Pancreas (tissue), 10 donors: ENCODE results near the gene SLC12A9. TPM values are rescaled to one million over a fixed set of nuclear protein-coding genes. Genes with fewer than 3 reads are reported as not detected.
A peak's percentile ranks its signal among the peaks of the same experiment; 100 is the strongest.

Experiments
- ATAC-seq, 4 donors: fragments of 200-7000 bp; cut with Tn5 transposase; one replicate each; pipeline versions ENCODE4 v1.8.0 to v1.9.1; 2020; ENCODE audit warnings: mild to moderate bottlenecking in 4 of 4, moderate library complexity in 4 of 4
- DNase-seq, 6 donors: peaks; one replicate each; pipeline ENCODE4 v3.0.0-alpha.2; 2020
- FAIRE-seq: peaks from 2 replicates; lab custom pipeline; 2012; peaks lifted over from hg19 to GRCh38; lab: Jason Lieb, UNC
- H3K27ac ChIP-seq, 4 donors: fragments of 200-600 bp; sonication (generic); 1 replicate in 3 of 4; 2 replicates in 1 of 4; pipeline versions ENCODE4 v1.5.0 to v1.8.0; 2020
- H3K27me3 ChIP-seq, 4 donors: fragments of 200-600 bp; one replicate each; pipeline ENCODE4 v1.8.0; 2021
- H3K36me3 ChIP-seq, 3 donors: fragments of 200-600 bp; sonication (generic) in 1 of 3; one replicate each; pipeline versions ENCODE4 v1.5.0 to v1.8.0; 2020 to 2021
- H3K4me1 ChIP-seq, 3 donors: fragments of 200-600 bp; one replicate each; pipeline ENCODE4 v1.8.0; 2021
- H3K4me3 ChIP-seq, 4 donors: fragments of 200-600 bp; sonication (generic) in 2 of 4; one replicate each; pipeline versions ENCODE4 v1.5.0 to v1.8.0; 2020 to 2021
- H3K9me3 ChIP-seq, 4 donors: fragments of 200-600 bp; one replicate each; pipeline ENCODE4 v1.8.0; 2021
- WGBS, 2 donors: extraction: QIAGEN DNeasy Blood & Tissue Kit; methylation state at CpG; one replicate each; pipeline ENCODE4 v1.1.7; 2013; 5-methylcytosine and 5-hydroxymethylcytosine counted together
- intact Hi-C, 3 donors: fragments of 100-400 bp; cut with DNase I; formaldehyde crosslinking; loops; one replicate each; pipeline versions ENCODE4 v1.11.1 to v1.14.2; 2022
- polyA plus RNA-seq, 2 donors: library from polyadenylated mRNA; stranded (reverse); fragments of 200-250 nt; gene quantifications; one replicate each; pipeline ENCODE4 v1.2.3, GENCODE V29; 2013
- total RNA-seq, 6 donors: library from RNA; stranded (reverse); fragmentation: NEBNext Ultra II Directional in 4 of 6; extraction: Animal tissue kit (Norgen Biotek cat#: 25700) in 4 of 6; gene quantifications; one replicate each; pipeline versions ENCODE4 v1.2.1 to v1.2.4, GENCODE V29; 2021 to 2023
- TF ChIP-seq, protein P1 (sequence below), 4 donors: fragments of 200-600 bp; sonication (generic) in 3 of 4; IDR thresholded peaks; one replicate each; pipeline versions ENCODE4 v1.5.0 to v1.8.0; 2021; ENCODE audit warnings: antibody characterized with exemption in 4 of 4
- donor health status: healthy with polysubstance abuse.
- donor health status: DM: no; HTN: no; CAD: no; lungs with moderate emphysema.
- donor health status: DM: no; HTN: no; CAD: no.
- donor health status: control.
- donor health status: control.
- donor health status: Bipolar disorder and iron deficiency.
- donor health status: DM: yes; HTN: yes; CAD: no.
- donor health status: DM: no; HTN: no; CAD: no.
- donor health status: DM: no; HTN: no; CAD: no.
- donor health status: DM: yes; HTN: yes; CAD: no.

SLC12A9 gene
- total and polyA plus RNA-seq, 8 donors: 11.9 to 34.6 (median 15.3) TPM

- H3K4me1 ChIP-seq: peaks cover 0 to 16% (median 5%) of the 10 kb centered on the region in 3 donors
- intact Hi-C loops: loop anchor here in 2 of 3 donors (2.0 to 10.0 kb wide), 2 partner anchors 164 to 168 kb away; no protein-coding TSS in a partner anchor
- H3K36me3 ChIP-seq: no peaks in the 10 kb centered on the region
- TF ChIP-seq, protein P1, sequence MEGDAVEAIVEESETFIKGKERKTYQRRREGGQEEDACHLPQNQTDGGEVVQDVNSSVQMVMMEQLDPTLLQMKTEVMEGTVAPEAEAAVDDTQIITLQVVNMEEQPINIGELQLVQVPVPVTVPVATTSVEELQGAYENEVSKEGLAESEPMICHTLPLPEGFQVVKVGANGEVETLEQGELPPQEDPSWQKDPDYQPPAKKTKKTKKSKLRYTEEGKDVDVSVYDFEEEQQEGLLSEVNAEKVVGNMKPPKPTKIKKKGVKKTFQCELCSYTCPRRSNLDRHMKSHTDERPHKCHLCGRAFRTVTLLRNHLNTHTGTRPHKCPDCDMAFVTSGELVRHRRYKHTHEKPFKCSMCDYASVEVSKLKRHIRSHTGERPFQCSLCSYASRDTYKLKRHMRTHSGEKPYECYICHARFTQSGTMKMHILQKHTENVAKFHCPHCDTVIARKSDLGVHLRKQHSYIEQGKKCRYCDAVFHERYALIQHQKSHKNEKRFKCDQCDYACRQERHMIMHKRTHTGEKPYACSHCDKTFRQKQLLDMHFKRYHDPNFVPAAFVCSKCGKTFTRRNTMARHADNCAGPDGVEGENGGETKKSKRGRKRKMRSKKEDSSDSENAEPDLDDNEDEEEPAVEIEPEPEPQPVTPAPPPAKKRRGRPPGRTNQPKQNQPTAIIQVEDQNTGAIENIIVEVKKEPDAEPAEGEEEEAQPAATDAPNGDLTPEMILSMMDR (IDR thresholded peaks at IDR 0.05): peak; percentile 47 to 77 (median 67)
- peak; percentile 12 to 86 (median 74) for DNase-seq
- peak; percentile 29 to 56 (median 49) for ATAC-seq
- FAIRE-seq: no peak
- peak overlapping the region in 2 of 4 donors; percentile 60 to 67 for H3K4me3 ChIP-seq
- H3K27ac ChIP-seq: peak overlapping the region in 2 of 4 donors; percentile 33 to 72
- WGBS, 2 donors: 1 to 3% methylated on average over 33 to 95 of the region's 95 CpGs
- H3K27me3 ChIP-seq: no peaks in the 10 kb centered on the region
- H3K9me3 ChIP-seq: no peaks in the 10 kb centered on the region
These were observed 44.5 kb downstream of the SLC12A9 start for GRCh38 chr7:100896732-100897608.

GRCh38 chr7:100897772-100898454 lies 45.4 kb downstream of the SLC12A9 start:
- no peaks in the 10 kb centered on the region for H3K9me3 ChIP-seq
- TF ChIP-seq, protein P1 (IDR thresholded peaks at IDR 0.05): no peak
- H3K4me1 ChIP-seq: peaks cover 0 to 16% (median 5%) of the 10 kb centered on the region in 3 donors
- H3K27ac ChIP-seq: peak overlapping the region in 2 of 4 donors; percentile 33 to 72
- no peaks in the 10 kb centered on the region for H3K36me3 ChIP-seq
- WGBS, 2 donors: 43 to 47% methylated on average over 13 of the region's 13 CpGs
- intact Hi-C loops: loop anchor here in 2 of 3 donors (2.0 to 10.0 kb wide), 2 partner anchors 163 to 167 kb away; no protein-coding TSS in a partner anchor
- peak in 2 of 6 donors; percentile 17 to 44 for DNase-seq
- no peak overlapping the region for H3K4me3 ChIP-seq
- peak; percentile 11 to 30 (median 25) for ATAC-seq
- H3K27me3 ChIP-seq: no peaks in the 10 kb centered on the region
- FAIRE-seq: no peak

DNA sequence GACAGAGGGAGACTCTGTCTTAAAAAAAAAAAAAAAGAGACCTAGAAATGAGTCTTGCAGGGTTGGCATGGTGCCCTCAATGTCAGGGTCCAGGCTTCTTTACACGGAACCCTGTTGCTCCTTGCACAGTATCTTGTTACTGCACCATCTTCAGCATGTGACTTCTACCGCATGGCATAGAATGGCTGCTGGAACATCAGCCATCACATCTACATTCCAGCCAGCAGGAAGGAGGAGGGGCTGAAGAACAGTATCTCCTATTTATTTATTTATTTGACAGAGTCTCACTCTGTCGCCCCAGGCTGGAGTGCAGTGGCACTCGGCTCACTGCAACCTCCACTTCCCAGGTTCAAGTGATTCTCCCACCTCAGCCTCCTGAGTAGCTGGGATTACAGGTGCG lies 46.9 kb downstream of the SLC12A9 start:
- TF ChIP-seq, protein P1 (IDR thresholded peaks at IDR 0.05): no peak
- Histone ChIP-seq H3K4me1 (peaks cover 0 to 16% (median 5%) of the 10 kb centered on the region in 3 donors), H3K4me3 (no peak overlapping the region), H3K27ac (no peak overlapping the region), H3K36me3 (no peaks in the 10 kb centered on the region), H3K9me3 (no peaks in the 10 kb centered on the region), H3K27me3 (no peaks in the 10 kb centered on the region)
- FAIRE-seq (no peak), DNase-seq (no peak), ATAC-seq (no peak)
- 94 to 95% methylated on average over 5 of the region's 5 CpGs for WGBS, 2 donors
- intact Hi-C loops: loop anchor here in 1 of 3 donors (10.0 kb wide), 1 partner anchor 165 kb away; no protein-coding TSS in a partner anchor

- Histone ChIP-seq H3K27me3 (no peaks in the 10 kb centered on the region), H3K4me1 (peaks cover 0 to 11% (median 0%) of the 10 kb centered on the region in 3 donors), H3K27ac (no peak overlapping the region), H3K36me3 (no peaks in the 10 kb centered on the region), H3K9me3 (no peaks in the 10 kb centered on the region), H3K4me3 (no peak overlapping the region)
- TF ChIP-seq, protein P1 (IDR thresholded peaks at IDR 0.05): no peak
- DNase-seq: peak in 4 of 6 donors; percentile 58 to 67 (median 58)
- 55 to 61% methylated on average over 2 of the region's 2 CpGs for WGBS, 2 donors
- intact Hi-C loops: no loop called here
- FAIRE-seq: no peak
- ATAC-seq: peak; percentile 31 to 66 (median 35)
These were observed 48.5 kb downstream of the SLC12A9 start for GRCh38 chr7:100900978-100901377.
